ENCODE results near the gene TBL1XR1. TPM values are rescaled to one million over a fixed set of nuclear protein-coding genes. Genes with fewer than 3 reads are reported as not detected.
"Not testable (repeated sequence)": the region's sequence is repeated elsewhere in the genome, so short reads cannot be mapped to it uniquely, and the experiment has no call there.

TBL1XR1 gene
- total RNA-seq, 1 donor from 2014 or later, result 372 TPM

GRCh38 chr3:177005718-177006405 is 191.4 kb downstream of the TBL1XR1 start:
- POLR2A ChIA-PET, result no interaction called here
- H3K4me3 Mint-ChIP-seq, result no peak overlapping the region
- intact Hi-C loops (cut with micrococcal nuclease), result no loop called here
- CTCF ChIA-PET, result no interaction called here
- DNase-seq (no peak), ATAC-seq (ENCODE audit: low read depth) (no peak)
- no peak overlapping the region for H3K27ac Mint-ChIP-seq
- TF ChIP-seq CTCF (IDR thresholded peaks at IDR 0.05), result no peak
- no peaks in the 10 kb centered on the region for H3K4me1 Mint-ChIP-seq
- H3K36me3 Mint-ChIP-seq (ENCODE audit: low read depth), result peaks cover 5% of the 10 kb centered on the region
- no peaks in the 10 kb centered on the region for H3K27me3 Mint-ChIP-seq
- peaks cover 23% of the 10 kb centered on the region for H3K9me3 Mint-ChIP-seq

GRCh38 chr3:177000159-177000558 is 197.1 kb downstream of the TBL1XR1 start:
- H3K4me1 Mint-ChIP-seq; CTCF ChIA-PET; ATAC-seq (ENCODE audit: low read depth); H3K27ac Mint-ChIP-seq; H3K27me3 Mint-ChIP-seq; H3K36me3 Mint-ChIP-seq (ENCODE audit: low read depth); intact Hi-C loops (cut with micrococcal nuclease); DNase-seq; H3K4me3 Mint-ChIP-seq; POLR2A ChIA-PET: not testable (repeated sequence)
- peaks cover 15% of the 10 kb centered on the region for H3K9me3 Mint-ChIP-seq

GRCh38 chr3:176995946-176996345 is 201.3 kb downstream of the TBL1XR1 start:
- ChIA-PET CTCF (no interaction called here), POLR2A (no interaction called here)
- no peak for ATAC-seq (ENCODE audit: low read depth)
- no peak for TF ChIP-seq CTCF (IDR thresholded peaks at IDR 0.05)
- Mint-ChIP-seq H3K27ac (no peak overlapping the region), H3K36me3 (ENCODE audit: low read depth) (peaks cover 3% of the 10 kb centered on the region), H3K4me3 (no peak overlapping the region), H3K9me3 (peaks cover 15% of the 10 kb centered on the region), H3K27me3 (no peaks in the 10 kb centered on the region), H3K4me1 (no peaks in the 10 kb centered on the region)
- intact Hi-C loops (cut with micrococcal nuclease), result no loop called here
- DNase-seq, result no peak

- CTCF ChIA-PET, result no interaction called here
- no peaks in the 10 kb centered on the region for H3K4me1 Mint-ChIP-seq
Measured at GRCh38 chr3:176994891-176995781, 202.1 kb downstream of the TBL1XR1 start.

GRCh38 chr3:176994393-176994792 is 202.9 kb downstream of the TBL1XR1 start:
- Mint-ChIP-seq H3K9me3 (peaks cover 7% of the 10 kb centered on the region), H3K4me3 (no peak overlapping the region), H3K36me3 (ENCODE audit: low read depth) (no peaks in the 10 kb centered on the region), H3K27me3 (no peaks in the 10 kb centered on the region), H3K27ac (no peak overlapping the region), H3K4me1 (no peaks in the 10 kb centered on the region)
- DNase-seq (no peak), ATAC-seq (ENCODE audit: low read depth) (no peak)
- ChIA-PET POLR2A (no interaction called here), CTCF (no interaction called here)
- intact Hi-C loops (cut with micrococcal nuclease), result no loop called here
- no peak for TF ChIP-seq CTCF (IDR thresholded peaks at IDR 0.05)

More at GRCh38 chr3:176994891-176995781, 202.1 kb downstream of the TBL1XR1 start:
- no peak overlapping the region for H3K4me3 Mint-ChIP-seq
- H3K36me3 Mint-ChIP-seq (ENCODE audit: low read depth), result no peaks in the 10 kb centered on the region
- ATAC-seq (ENCODE audit: low read depth) (no peak), DNase-seq (no peak)
- POLR2A ChIA-PET, result no interaction called here
- no peak for TF ChIP-seq CTCF (IDR thresholded peaks at IDR 0.05)
- intact Hi-C loops (cut with micrococcal nuclease), result no loop called here
- no peaks in the 10 kb centered on the region for H3K27me3 Mint-ChIP-seq
- H3K9me3 Mint-ChIP-seq, result peaks cover 8% of the 10 kb centered on the region
- H3K27ac Mint-ChIP-seq, result no peak overlapping the region
